ENCODE results near the gene ARID5B.
"Not testable (repeated sequence)": the region's sequence is repeated elsewhere in the genome, so short reads cannot be mapped to it uniquely, and the experiment has no call there.

ARID5B gene, protein sequence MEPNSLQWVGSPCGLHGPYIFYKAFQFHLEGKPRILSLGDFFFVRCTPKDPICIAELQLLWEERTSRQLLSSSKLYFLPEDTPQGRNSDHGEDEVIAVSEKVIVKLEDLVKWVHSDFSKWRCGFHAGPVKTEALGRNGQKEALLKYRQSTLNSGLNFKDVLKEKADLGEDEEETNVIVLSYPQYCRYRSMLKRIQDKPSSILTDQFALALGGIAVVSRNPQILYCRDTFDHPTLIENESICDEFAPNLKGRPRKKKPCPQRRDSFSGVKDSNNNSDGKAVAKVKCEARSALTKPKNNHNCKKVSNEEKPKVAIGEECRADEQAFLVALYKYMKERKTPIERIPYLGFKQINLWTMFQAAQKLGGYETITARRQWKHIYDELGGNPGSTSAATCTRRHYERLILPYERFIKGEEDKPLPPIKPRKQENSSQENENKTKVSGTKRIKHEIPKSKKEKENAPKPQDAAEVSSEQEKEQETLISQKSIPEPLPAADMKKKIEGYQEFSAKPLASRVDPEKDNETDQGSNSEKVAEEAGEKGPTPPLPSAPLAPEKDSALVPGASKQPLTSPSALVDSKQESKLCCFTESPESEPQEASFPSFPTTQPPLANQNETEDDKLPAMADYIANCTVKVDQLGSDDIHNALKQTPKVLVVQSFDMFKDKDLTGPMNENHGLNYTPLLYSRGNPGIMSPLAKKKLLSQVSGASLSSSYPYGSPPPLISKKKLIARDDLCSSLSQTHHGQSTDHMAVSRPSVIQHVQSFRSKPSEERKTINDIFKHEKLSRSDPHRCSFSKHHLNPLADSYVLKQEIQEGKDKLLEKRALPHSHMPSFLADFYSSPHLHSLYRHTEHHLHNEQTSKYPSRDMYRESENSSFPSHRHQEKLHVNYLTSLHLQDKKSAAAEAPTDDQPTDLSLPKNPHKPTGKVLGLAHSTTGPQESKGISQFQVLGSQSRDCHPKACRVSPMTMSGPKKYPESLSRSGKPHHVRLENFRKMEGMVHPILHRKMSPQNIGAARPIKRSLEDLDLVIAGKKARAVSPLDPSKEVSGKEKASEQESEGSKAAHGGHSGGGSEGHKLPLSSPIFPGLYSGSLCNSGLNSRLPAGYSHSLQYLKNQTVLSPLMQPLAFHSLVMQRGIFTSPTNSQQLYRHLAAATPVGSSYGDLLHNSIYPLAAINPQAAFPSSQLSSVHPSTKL

DNA sequence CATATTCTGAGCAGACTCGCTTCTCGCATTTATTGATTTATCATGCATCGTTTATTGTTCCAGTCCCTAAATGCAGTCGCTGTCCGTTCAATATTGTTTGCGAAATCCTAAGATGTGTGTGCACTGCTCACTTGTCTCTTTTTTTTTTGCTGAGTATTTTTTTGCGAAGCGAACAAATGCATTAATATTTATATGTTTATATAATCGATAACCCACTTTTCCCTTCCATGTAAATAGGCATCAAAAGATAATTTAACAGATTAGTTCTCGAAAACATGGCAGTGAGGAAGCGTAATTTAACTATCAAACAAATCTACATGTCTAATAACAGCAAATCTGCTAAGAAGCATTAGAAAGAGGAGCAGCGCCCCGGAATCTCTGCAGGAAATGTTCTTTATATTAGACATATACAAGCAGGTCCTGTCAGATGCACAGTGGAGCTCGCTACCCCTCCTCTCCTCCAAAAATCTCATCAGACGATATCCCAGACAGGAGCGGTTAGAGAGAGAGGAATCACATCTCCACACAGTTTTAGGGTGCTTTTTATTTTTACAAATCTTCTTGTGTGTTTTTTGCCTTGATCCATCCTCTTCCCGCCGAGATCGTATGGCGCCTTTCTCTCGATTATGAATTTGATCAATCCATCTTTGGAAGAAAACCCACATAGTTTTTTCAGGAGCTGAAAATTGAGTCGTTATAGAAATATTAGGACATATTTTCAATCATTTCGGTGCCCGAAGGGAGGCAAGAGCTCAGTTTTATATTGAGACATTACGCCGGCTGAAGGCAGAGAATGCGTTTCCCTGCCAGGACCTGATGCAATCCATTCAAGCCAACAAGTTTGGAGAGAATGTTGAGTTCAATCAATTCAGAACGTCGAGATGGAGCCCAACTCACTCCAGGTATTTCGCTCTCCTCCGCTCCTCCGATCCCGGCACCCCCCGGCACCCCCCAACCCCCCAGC, at the start of gene ARID5B:
TSS of gene ARID5B (plus strand) at position 871 of the 964 bp plus-strand sequence. CDS start at position 882, 11 bp downstream.
- DNase-seq (ENCODE audit: low spot score) = peak; percentile 80

- DNase-seq (ENCODE audit: low spot score) = no peak
Observed at GRCh38 chr10:61852261-61852660, 49.2 kb upstream of the ARID5B start.

- no peak for DNase-seq (ENCODE audit: low spot score)
Observed at GRCh38 chr10:61855771-61856170, 45.7 kb upstream of the ARID5B start.

- no peak for DNase-seq (ENCODE audit: low spot score)
Observed at GRCh38 chr10:61857746-61858145, 43.8 kb upstream of the ARID5B start.

GRCh38 chr10:61859786-61860185, 41.7 kb upstream of the ARID5B start:
- no peak for DNase-seq (ENCODE audit: low spot score)

DNA sequence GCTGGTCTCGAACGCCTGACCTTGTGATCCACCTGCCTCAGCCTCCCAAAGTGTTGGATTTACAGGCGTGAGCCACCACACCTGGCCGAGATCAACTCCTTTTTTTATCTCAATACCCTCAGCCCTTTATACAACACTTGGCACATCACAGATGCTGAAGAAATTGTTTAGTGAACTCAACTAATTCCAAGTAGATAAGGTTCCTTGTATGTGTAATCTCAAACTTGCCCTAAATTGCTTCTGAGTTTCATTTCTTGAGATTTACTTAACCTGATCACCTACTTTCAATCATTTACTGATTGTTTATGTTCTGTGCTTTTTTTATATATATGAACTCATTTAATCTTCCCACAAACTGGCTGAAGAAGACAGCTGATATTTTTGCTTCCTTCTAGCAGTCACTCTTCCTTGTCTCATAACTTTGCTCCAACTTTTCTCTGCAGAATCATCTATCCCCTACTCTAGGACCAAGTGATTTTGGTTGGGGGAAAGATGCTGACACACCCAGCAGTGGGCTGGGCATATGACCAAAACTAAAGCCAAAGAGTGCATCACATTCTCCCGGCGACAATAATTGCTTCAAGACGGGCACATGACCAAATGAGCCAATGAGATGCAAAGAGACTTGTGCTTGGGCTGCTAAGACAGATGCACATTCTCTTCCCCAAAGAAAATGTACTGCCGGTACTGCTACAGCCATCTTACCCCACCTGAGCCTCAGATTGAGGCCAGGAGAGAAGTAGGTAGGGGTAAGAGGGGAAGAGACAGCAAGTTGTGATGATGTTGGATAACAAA, 40.3 kb upstream of the ARID5B start:
- DNase-seq (ENCODE audit: low spot score) = no peak

GRCh38 chr10:61863981-61864380, 37.5 kb upstream of the ARID5B start:
- DNase-seq (ENCODE audit: low spot score) = no peak

GRCh38 chr10:61866700-61867368, 34.7 kb upstream of the ARID5B start:
- DNase-seq (ENCODE audit: low spot score) = no peak

DNA sequence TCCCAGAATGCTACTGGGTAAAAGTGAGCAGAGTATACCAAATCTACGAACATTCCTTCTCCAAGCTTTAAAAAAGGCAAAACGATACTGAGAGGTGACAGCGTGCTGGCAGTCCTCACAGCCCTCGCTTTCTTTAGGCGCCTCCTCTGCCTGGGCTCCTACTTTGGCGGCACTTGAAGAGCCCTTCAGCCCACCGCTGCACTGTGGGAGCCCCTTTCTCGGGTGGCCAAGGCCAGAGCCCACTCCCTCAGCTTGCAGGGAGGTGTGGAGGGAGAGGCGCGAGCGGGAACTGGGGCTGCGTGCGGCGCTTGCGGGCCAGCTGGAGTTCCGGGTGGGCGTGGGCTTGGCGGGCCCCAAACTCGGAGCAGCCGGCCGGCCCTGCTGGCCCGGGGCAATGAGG, 34.1 kb upstream of the ARID5B start:
- DNase-seq (ENCODE audit: low spot score) = not testable (repeated sequence)

DNA sequence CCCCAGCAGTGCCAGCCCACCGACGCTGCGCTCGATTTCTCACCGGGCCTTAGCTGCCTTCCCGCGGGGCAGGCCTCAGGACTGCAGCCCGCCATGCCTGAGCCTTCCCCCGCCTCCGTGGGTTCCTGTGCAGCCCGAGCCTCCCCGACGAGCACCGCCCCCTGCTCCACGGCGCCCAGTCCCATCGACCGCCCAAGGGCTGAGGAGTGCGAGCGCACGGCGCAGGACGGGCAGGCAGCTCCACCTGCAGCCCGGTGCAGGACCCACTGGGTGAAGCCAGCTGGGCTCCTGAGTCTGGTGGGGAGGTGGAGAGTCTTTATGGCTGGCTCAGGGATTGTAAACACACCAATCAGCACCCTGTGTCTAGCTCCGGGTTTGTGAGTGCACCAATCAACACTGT, 33.7 kb upstream of the ARID5B start:
- DNase-seq (ENCODE audit: low spot score) = peak; percentile 4

DNA sequence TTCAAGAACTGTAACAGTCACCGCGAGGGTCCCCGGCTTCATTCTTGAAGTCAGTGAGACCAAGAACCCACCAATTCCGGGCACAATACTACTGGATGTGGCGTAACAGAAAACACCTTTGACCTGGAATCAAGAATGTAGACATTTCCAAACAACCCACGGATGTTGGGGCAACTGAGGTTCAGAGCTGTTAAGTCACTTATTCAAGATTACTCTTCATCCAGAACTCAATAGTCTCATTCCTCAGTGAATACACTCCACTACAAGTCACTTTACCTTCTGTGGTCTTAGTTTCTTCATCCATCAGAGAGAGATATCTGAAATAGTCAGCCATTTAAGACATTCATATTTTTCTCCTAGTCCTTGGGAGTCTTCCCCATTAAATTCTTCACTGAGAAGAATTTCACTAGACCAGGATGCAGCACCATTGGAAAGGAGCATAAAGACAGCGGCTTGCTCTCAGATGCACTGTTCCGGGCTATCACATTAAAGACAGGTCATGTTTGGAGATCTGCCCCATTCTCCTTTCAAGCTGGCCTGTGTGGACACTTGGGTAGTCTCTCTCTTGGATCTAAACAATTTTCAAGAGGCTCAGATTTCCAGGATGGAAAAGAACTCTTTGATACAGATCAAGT, 32.3 kb upstream of the ARID5B start:
- no peak for DNase-seq (ENCODE audit: low spot score)

DNA sequence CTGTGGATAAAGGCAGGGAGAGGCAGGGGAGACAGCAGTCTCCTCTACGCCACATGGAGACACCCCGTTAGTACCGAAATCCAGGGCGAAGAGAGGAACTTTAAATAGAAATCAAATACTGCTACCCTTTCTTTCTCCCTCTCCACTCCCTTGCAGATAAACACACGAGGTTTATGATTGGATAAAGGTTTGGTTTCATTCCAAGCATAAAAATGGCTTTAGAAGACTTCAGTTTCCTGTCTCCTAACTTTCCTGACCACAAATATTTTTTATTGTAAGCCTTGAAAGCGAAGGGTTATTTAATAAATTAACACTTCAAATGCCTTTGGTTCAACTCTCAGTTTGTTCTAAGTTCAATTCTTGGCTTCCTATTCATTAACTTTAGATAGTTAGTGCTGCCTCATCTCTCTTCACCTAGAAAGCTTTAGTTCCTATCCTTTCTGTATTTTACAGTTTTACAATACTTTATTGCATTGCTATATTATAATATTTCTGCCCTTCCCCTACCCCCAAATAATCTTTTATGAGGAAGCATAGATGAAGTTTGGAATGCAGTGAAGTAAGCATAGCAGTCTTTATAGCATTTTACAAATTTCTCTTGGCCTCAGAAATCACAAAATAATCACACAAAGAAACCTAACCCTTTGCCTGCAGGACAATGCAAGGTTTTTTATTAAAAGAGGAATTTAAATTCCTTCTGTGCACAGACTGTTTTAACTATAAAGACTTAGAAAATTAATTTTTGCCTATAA, 31.5 kb upstream of the ARID5B start:
- no peak for DNase-seq (ENCODE audit: low spot score)

GRCh38 chr10:61870526-61870895, 31.0 kb upstream of the ARID5B start:
- no peak for DNase-seq (ENCODE audit: low spot score)

DNA sequence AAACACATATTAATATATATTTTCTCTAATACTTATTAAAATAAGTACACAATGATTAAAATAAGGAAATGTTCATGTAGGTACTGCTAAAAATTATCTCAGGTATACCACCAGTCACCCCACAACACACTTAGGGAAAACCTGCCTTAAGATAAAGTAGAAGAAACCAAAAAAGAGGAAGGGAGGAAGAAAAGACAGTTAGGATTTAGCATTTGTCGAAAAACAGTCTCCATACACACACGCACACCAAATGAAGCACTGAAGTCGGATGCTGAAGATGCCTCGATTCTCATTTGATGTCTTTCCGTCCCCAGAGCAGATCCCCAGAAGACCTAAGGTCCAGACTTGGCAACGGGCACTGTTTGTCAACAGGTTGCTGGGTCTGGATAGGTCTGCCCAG, 30.0 kb upstream of the ARID5B start:
- DNase-seq (ENCODE audit: low spot score) = no peak

DNA sequence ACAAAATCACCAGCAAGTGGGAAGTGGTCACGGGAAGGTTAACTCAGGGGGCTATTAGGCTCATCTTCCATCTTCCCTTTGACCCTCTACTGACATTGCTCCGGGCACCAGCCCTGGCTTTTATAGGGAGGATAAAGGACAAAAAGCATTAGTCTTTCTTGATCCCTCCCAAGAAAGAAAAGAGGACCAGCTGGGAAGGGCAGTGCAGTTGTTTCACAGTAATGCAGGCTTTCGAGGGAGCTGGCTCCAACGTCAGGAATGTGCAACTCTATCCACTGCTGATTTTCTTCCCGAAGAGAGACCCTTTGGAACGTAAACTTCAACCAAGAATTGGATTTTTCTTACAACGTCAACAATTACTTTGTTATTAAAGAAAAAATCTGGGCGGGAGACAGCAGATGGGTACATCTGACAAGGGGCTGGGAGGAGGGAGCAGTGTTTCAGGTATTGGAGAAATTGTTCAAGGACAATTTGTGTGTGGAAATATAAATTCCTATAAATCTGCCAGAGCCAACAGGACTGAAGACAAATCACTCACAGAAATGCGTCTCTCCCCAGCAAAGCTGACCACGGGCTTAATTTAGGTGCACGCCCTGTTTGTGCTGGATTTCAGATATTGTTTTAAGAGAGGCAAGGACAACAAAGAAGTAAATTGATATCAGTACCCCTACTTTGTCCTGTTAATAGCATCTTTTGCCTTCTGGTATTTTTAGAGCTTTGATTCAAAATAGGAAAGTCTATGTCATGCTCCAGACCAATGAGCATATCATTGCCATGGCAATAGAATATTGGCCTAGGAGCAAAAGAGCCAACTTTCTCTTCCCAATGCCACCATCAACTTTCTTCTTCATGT, 23.4 kb upstream of the ARID5B start:
- DNase-seq (ENCODE audit: low spot score) = no peak

DNA sequence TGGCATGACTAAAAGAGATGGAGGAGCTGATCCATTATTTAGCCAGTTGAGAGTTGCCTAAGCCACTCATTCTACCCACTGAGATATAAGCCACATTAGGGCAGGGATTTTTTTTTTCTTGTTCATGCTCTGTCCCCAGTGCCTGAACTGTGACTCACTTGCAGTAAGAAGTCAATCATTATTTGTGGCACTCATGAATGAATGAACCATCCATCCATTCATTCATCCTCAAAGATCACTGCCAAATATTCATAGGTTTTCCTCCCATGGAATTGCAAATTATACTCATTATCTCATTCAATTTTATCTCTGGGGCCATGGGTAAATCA, 22.8 kb upstream of the ARID5B start:
- DNase-seq (ENCODE audit: low spot score) = no peak

DNA sequence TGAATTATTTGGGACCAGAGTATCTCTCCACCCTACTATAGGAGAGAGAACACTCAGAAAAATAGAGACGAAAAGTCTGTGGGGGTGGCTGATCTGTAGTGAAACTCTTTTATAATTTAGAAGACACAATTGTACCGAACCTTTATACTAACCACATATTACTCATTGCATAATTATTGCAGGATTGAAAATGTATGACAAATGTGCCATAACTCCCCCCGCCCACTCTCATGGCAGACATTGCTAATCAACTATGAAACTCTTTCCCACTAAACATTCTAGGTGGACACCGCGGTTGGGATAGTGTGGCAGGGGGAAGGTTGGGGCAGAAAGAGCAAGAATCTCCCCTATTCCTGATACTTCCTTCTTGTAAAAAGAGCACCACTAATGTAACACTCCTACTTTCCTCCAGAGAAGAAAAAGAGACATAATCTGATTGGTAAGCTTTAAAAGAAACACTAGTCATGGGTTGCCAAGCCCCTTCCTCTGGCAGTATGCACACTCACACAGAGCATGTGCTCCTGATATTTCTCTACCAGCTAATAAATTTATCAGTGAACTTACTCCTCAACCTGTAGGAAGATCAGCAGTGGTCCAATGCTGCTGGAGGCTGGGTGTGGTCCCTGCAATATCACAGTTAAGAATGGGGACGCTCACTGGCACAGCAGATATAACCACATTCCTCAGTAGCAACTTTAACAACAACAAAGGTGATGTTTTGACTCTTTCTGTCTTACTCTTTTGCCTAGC, 18.7 kb upstream of the ARID5B start:
- no peak for DNase-seq (ENCODE audit: low spot score)

All from pons (tissue), 1 donor.